Breast epithelium (tissue), 4 donors: ENCODE measurements around the gene PAMR1. TPM values are rescaled to one million over a fixed set of nuclear protein-coding genes. Genes with fewer than 3 reads are reported as not detected.
"Not testable (repeated sequence)": the region's sequence is repeated elsewhere in the genome, so short reads cannot be mapped to it uniquely, and the experiment has no call there.

Source experiments
- DNase-seq, 2 donors: peaks; one replicate each; pipeline ENCODE4 v3.0.0-alpha.2; 2019; ENCODE audit warnings: low spot score in 2 of 2
- H3K27ac ChIP-seq, 2 donors: fragments of 200-600 bp; sonication (generic) in 1 of 2; one replicate each; pipeline ENCODE4 v1.5.1; 2016 to 2019; ENCODE audit warnings: mild to moderate bottlenecking in 1 of 2
- H3K27me3 ChIP-seq, 2 donors: fragments of 200-600 bp; sonication (generic) in 1 of 2; one replicate each; pipeline versions ENCODE4 v1.5.1 to v1.6.0; 2017 to 2019; ENCODE audit warnings: control low read depth in 1 of 2, mild to moderate bottlenecking in 1 of 2
- H3K36me3 ChIP-seq: fragments of 200-600 bp; one replicate; pipeline ENCODE4 v1.5.1; 2019
- H3K4me1 ChIP-seq, 2 donors: fragments of 200-600 bp; sonication (generic); one replicate each; pipeline ENCODE4 v1.5.1; 2016 to 2019; ENCODE audit warnings: control low read depth in 1 of 2
- H3K4me3 ChIP-seq, 3 donors: fragments of 200-600 bp; sonication (generic); 1 replicate in 2 of 3; 2 replicates in 1 of 3; pipeline ENCODE4 v1.5.1; 2016 to 2019; ENCODE audit warnings: mild to moderate bottlenecking in 3 of 3, moderate library complexity in 2 of 3
- H3K9me3 ChIP-seq, 2 donors: fragments of 200-600 bp; sonication (generic) in 1 of 2; one replicate each; pipeline ENCODE4 v1.5.1; 2016 to 2019; ENCODE audit warnings: control low read depth in 1 of 2
- CTCF ChIP-seq, 3 donors: fragments of 450-650 bp; IDR thresholded peaks; one replicate each; pipeline ENCODE4 v1.5.1; 2016 to 2017; ENCODE audit warnings: antibody characterized with exemption in 3 of 3, mild to moderate bottlenecking in 3 of 3, moderate library complexity in 3 of 3
- POLR2A ChIP-seq: fragments of 450-650 bp; IDR thresholded peaks from one replicate; pipeline ENCODE4 v1.6.1; 2016; ENCODE audit warnings: antibody characterized with exemption, mild to moderate bottlenecking, moderate library complexity
- POLR2AphosphoS5 ChIP-seq, 3 donors: sonication (generic); formaldehyde crosslinking; IDR thresholded peaks; one replicate each; pipeline ENCODE4 v1.6.1; 2017; ENCODE audit warnings: antibody characterized with exemption in 3 of 3
- intact Hi-C: fragments of 100-400 bp; cut with DNase I; formaldehyde crosslinking; loops from one replicate; pipeline ENCODE4 v1.15.1; 2023; ENCODE audit warnings: low total_unique reads
- total RNA-seq, 3 donors: library from RNA; depleted of rRNA; stranded (reverse); fragments of >200 nt; gene quantifications; one replicate each; pipeline ENCODE4 v1.1.0, GENCODE V29; 2016

PAMR1 gene
- total RNA-seq, 3 donors from 2014 or later = 8.8 to 36.4 (median 11.3) TPM

GRCh38 chr11:35523861-35524260 is 1.6 kb downstream of the PAMR1 start:
- intact Hi-C loops = no loop called here
- Histone ChIP-seq H3K27ac (peak overlapping the region; percentile 57 to 67), H3K9me3 (no peaks in the 10 kb centered on the region), H3K27me3 (peaks cover 0 to 10% of the 10 kb centered on the region in 2 donors), H3K4me3 (peak overlapping the region; percentile 3 to 66 (median 47)), H3K36me3 (no peaks in the 10 kb centered on the region), H3K4me1 (no peaks in the 10 kb centered on the region)
- no peak for TF ChIP-seq CTCF (IDR thresholded peaks at IDR 0.05)
- no peak for TF ChIP-seq POLR2A
- no peak for TF ChIP-seq POLR2AphosphoS5 (IDR thresholded peaks at IDR 0.05)
- DNase-seq = no peak

- Histone ChIP-seq H3K9me3 (no peaks in the 10 kb centered on the region), H3K27me3 (peaks cover 0 to 10% of the 10 kb centered on the region in 2 donors), H3K27ac (peak overlapping the region; percentile 43 to 57), H3K4me3 (peak overlapping the region in 2 of 3 donors; percentile 3 to 66), H3K4me1 (no peaks in the 10 kb centered on the region), H3K36me3 (no peaks in the 10 kb centered on the region)
- TF ChIP-seq CTCF (IDR thresholded peaks at IDR 0.05) (no peak), POLR2AphosphoS5 (IDR thresholded peaks at IDR 0.05) (no peak), POLR2A (no peak)
- DNase-seq = no peak
- intact Hi-C loops = no loop called here
Observed at GRCh38 chr11:35523331-35523768, 2.1 kb downstream of the PAMR1 start.

GRCh38 chr11:35522091-35522490 is 3.3 kb downstream of the PAMR1 start:
- H3K4me1 ChIP-seq, DNase-seq, H3K4me3 ChIP-seq, H3K36me3 ChIP-seq, H3K27ac ChIP-seq, H3K9me3 ChIP-seq, intact Hi-C loops: not testable (repeated sequence)
- H3K27me3 ChIP-seq = peaks cover 0 to 10% of the 10 kb centered on the region in 2 donors

GRCh38 chr11:35520376-35520775 is 5.0 kb downstream of the PAMR1 start:
- no peaks in the 10 kb centered on the region for H3K9me3 ChIP-seq
- no peak overlapping the region for H3K27ac ChIP-seq
- no peaks in the 10 kb centered on the region for H3K36me3 ChIP-seq
- intact Hi-C loops = no loop called here
- DNase-seq = no peak
- H3K4me1 ChIP-seq = no peaks in the 10 kb centered on the region
- no peak overlapping the region for H3K4me3 ChIP-seq
- H3K27me3 ChIP-seq = peaks cover 0 to under 1% of the 10 kb centered on the region in 2 donors
- TF ChIP-seq CTCF (IDR thresholded peaks at IDR 0.05) = no peak
- TF ChIP-seq POLR2A = no peak
- no peak for TF ChIP-seq POLR2AphosphoS5 (IDR thresholded peaks at IDR 0.05)

- H3K27me3 ChIP-seq = no peaks in the 10 kb centered on the region
- no peak overlapping the region for H3K27ac ChIP-seq
- intact Hi-C loops = no loop called here
Observed at GRCh38 chr11:35518766-35519165, 6.7 kb downstream of the PAMR1 start.

More at GRCh38 chr11:35518766-35519165, 6.7 kb downstream of the PAMR1 start:
- H3K4me3 ChIP-seq = no peak overlapping the region
- no peaks in the 10 kb centered on the region for H3K9me3 ChIP-seq
- no peaks in the 10 kb centered on the region for H3K4me1 ChIP-seq
- no peaks in the 10 kb centered on the region for H3K36me3 ChIP-seq
- TF ChIP-seq CTCF (IDR thresholded peaks at IDR 0.05) = no peak
- TF ChIP-seq POLR2AphosphoS5 (IDR thresholded peaks at IDR 0.05) = no peak
- no peak for TF ChIP-seq POLR2A
- no peak for DNase-seq
